ENCODE measurements around the gene DPRX.

- TF ChIP-seq IRF1 (CRISPR knock-in tag; IDR thresholded peaks at IDR 0.05; ENCODE audit: low read depth) = no peak
- no peak for TF ChIP-seq CHD4 (IDR thresholded peaks at IDR 0.05; ENCODE audit: borderline replicate concordance, low read length)
- no peak for TF ChIP-seq MZF1 (CRISPR knock-in tag; IDR thresholded peaks at IDR 0.05; ENCODE audit: borderline replicate concordance)
- TF ChIP-seq MEF2D (CRISPR knock-in tag; IDR thresholded peaks at IDR 0.05) = no peak
- no peak for TF ChIP-seq TAF1 (CRISPR knock-in tag; IDR thresholded peaks at IDR 0.05)
- no peak for TF ChIP-seq PHF8 (CRISPR knock-in tag; IDR thresholded peaks at IDR 0.05)
- no peak for TF ChIP-seq HDAC1 (CRISPR knock-in tag; IDR thresholded peaks at IDR 0.05)
- no peak for TF ChIP-seq ZNF776 (CRISPR knock-in tag; IDR thresholded peaks at IDR 0.05)
- TF ChIP-seq RAD21 (CRISPR knock-in tag; IDR thresholded peaks at IDR 0.05) = no peak
- TF ChIP-seq RARG (CRISPR knock-in tag; IDR thresholded peaks at IDR 0.05; ENCODE audit: low read depth) = no peak
- no peak for TF ChIP-seq HMGXB4 (CRISPR knock-in tag; IDR thresholded peaks at IDR 0.05; ENCODE audit: borderline replicate concordance in 1 of 2, low read depth in 1 of 2)
- no peak for TF ChIP-seq ATF2 (CRISPR knock-in tag; IDR thresholded peaks at IDR 0.05)
Measured at GRCh38 chr19:53634768-53635167, 3.0 kb downstream of the DPRX start.
